ENCODE measurements around the gene TRIM16.
"Not testable (repeated sequence)": the region's sequence is repeated elsewhere in the genome, so short reads cannot be mapped to it uniquely, and the experiment has no call there.

DNA sequence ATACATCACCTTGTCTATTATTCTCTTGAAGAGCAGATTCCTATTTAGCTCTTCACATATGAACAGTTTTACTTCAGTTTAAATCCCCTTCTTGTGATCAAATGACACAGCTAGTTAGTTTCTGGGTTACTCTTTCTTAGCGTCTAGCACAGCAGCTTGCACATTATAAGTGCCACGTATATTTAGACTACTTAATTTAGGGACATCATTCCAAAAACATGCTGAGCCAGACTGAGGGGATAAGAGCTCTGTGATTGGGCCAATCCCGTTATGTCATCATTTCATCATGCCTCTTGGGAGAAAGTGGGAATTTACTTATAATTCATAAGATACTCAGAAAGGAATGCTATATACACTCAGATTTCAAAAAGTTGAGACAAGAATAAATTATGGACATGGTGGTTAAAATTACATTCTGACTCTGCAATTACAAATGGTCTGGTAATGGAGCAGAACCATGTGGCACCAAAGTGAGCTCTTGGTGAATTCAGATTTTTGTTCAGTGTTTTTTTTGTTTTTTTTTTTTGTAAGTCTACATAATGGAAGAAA lies 60.4 kb downstream of the TRIM16 start:
- not testable (repeated sequence) for TF ChIP-seq EZH2 (IDR thresholded peaks at IDR 0.05)
- TF ChIP-seq, protein P1, sequence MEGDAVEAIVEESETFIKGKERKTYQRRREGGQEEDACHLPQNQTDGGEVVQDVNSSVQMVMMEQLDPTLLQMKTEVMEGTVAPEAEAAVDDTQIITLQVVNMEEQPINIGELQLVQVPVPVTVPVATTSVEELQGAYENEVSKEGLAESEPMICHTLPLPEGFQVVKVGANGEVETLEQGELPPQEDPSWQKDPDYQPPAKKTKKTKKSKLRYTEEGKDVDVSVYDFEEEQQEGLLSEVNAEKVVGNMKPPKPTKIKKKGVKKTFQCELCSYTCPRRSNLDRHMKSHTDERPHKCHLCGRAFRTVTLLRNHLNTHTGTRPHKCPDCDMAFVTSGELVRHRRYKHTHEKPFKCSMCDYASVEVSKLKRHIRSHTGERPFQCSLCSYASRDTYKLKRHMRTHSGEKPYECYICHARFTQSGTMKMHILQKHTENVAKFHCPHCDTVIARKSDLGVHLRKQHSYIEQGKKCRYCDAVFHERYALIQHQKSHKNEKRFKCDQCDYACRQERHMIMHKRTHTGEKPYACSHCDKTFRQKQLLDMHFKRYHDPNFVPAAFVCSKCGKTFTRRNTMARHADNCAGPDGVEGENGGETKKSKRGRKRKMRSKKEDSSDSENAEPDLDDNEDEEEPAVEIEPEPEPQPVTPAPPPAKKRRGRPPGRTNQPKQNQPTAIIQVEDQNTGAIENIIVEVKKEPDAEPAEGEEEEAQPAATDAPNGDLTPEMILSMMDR (IDR thresholded peaks at IDR 0.05), result not testable (repeated sequence)

All from neural progenitor cell (in vitro differentiated cells).